ENCODE results near the gene UST.
"Not testable (repeated sequence)": the region's sequence is repeated elsewhere in the genome, so short reads cannot be mapped to it uniquely, and the experiment has no call there.

Gene UST

DNA sequence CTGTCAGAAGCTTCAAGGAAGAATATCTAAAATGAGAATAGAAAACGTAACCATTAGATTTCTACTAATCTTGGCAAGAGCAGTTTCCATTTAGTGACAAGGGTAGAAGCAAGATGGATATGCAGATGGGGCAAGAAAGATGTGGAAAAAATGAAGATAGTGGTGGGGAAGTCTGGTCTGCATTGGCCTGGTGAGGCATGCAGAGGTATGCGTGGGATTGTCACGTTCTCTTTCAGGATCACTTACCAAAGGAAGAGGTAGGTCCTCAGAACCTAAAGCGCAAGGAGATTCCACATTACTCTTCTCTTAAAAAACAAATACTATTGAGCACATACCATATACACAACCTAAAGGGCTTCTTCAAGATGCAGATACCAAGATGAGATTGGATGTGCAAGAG lies 238.7 kb downstream of the UST start:
- DNase-seq, result no peak

DNA sequence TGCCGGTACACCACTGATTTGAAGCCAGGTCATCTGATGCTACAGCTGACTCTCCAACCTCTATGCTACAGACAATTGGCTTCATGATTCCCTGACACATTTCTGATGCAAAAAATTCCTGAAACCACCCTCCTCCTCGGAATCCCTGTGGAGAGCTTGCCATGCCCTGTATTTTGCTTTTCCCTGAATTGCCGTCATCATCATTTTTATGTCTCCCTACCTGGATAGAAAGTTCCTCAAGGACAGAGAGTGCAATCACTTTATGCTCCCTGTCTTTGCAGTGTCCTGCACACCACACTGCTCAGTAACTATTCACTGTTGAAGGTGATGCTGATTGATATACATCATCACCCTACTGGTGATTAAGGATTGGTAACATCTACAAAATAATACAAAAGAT lies 239.8 kb downstream of the UST start:
- no peak for DNase-seq

DNA sequence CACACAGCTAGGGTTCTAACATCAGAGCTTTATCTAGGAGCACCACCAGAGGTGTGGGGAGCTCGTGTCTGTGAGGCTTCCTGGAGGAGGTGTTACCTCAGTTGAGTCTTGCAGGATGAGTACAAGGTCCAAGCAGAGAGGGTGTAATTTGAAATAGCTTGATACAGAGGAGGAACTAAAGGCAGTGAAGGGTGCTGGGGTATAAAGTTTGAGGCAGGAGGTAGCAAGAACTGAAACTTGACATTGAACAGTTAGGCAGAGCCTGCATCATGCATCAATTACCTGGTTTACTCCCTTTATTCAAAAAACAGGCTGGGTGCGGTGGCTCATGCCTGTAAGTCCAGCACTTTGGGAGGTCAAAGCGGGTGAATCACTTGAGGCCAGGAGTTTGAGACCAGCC lies 241.2 kb downstream of the UST start:
- no peak for DNase-seq

DNA sequence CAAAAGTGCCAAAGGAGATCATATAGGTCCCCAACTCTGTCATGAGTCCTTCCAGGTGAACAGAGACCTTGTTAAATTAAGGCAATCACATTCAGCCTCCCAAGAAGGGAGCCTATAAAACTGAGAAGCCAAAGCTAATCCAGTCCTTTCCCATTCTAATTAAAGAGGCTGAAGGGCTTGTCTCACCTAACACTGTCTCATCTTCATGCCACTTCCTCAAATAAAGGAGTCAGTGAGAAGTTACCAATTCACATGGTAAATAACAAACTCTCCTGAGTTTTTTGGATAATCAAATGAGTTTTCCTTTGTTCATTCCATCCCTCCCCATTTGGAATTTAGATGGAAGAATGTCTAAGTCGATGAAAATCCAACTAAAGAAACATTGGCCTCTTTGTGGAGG lies 242.8 kb downstream of the UST start:
- no peak for DNase-seq

DNA sequence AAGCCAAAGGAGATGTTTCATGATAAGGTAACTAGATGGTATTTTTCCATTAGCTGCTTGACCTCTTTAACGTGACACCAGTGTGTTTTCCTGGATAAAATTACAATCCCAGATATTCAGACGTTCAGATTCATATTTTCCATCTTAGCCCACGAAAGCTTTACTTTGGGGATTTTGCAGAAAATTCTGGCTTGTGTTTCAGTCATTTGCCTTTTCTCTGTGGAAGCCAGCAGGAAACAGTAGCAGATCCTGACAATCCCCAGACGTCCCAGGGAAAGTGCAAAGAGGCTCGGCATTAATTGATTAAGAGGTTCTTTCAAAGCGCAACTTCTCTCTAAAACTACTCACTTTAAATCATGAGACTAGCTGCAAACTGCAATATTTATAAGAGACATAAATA lies 243.6 kb downstream of the UST start:
- DNase-seq, result no peak

DNA sequence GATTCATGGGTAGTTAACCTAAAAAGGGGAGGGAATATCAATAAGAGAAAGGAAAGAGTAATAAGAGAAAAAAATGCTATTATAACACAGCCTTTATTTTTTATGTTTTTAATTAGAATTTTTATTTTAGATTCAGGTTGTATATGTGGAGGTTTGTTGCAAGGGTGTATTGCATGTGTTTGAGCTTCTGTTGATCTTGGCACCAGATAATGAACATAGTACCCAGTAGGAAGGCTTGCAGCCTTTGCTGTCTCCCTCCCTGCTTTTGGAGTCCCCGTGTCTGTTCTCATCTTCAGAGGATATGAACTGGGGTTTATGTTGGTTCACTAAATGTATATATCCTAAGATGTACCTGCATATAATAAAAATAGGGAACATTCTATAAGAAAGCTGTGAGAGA lies 250.0 kb downstream of the UST start:
- no peak for DNase-seq

DNA sequence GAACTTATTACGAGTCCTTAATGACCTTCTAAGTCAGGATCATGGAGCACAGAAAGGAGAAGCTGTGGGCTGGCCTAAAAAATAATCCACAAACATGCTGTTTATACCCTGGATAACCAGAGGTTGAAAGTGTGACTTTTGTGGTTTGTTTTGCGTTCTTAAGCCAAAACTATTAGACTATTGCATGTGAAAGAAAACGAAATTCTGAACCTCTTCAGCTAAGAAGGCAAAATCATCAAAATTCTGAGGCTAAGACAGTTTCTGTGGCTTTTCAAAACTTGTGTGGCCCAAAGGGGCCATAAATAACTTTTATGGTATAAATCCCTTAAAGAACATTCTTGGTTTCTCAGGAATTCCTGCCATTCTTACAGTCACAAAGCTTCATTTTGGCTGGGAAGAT lies 251.0 kb downstream of the UST start:
- no peak for DNase-seq

DNA sequence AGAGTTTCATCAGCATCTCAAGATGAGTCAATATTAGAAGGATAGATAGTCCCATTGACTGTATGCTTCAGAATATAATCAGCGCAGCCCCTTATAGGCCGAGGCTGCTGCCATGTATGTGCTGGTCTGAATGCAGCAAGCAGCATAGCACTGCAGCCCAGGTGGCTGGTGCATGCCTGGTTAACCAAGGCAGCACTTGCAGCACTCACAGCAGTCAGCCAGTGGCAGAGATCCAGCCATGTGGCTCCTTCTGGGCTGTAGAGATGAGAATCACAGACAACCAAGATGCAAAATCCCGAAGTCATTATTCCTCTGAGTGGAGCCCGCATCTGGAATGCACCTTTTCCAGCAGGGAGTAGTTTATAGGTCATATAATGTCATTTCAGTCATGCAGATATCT lies 251.9 kb downstream of the UST start:
- no peak for DNase-seq

DNA sequence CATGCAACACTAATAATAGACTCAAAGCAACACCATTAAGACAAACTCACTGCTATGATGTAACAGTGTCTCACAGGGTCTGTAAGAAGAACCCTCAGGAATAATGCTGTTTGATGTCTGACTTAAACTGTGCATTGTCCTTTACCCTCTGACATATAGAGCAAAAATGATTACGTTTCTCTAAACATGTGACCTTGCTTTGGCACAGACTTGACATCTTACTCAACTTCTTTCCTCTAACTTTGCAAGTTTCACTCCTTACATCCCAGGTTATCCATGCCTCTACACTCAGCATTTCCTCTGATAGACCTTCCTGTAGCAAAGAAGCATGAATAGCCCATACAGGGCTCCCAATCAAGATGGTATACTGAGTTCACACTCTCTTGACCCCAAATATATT lies 252.7 kb downstream of the UST start:
- no peak for DNase-seq

DNA sequence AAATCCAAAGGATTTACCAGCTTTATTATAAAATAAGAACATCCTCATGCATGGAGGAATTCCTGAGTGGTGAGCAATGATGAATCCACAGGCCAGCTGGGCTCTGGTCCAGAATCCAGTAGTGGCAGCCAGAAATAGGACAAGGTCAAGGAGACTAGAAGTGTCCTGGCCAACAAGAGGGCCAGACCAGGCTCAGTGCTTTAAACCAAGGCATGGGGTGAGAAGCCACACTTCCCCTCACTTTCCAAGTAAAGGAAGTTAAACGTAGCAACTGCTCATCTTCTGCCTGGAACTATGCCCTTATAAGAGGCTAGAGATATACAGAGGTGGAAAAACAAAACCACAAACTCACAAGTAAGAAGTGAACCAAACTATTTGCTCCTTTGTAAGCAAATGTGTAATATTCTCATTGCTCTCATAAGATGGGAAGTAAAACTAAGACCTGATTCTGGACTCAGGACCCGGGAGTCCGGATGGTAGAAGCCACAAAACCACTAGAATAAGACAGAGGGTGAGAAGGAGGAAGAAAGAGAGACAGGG lies 253.2 kb downstream of the UST start:
- no peak for DNase-seq

DNA sequence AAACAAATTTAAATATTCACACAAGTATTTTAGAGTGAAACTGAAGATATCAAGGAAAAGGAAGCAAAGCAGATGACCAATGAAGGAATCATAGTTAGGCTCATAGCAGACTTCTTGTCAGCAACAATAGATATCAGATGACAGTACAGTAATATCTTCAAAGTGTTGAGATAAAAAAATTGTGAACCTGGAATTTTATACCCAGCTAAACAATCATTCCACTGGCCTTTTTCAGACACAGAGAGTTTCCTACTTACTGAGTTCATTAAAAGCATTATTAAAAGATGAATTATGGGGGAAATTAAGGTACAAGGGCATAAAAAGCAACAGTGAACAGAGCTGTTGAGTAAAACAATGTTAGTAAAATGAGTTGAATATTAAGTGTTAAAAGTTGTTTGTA lies 254.6 kb downstream of the UST start:
- DNase-seq, result no peak

DNA sequence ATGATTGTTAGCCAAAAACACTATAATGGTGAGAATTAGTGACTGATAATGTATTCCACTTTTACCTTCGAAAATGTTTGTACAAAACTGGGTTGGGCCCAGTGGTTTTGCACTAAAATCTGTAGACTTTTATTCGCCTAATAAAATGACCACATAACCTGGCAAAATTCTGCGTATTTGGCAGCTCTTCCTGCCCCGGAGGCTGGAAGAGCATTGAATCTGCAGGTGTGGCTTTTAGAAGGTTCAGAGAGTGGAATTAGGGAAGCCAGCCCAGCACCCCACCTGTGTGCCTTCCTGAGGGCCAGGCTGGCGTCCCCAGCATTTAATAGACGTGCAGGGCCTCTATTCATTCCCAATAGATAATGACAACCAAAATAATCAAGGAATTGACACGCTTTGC lies 256.7 kb downstream of the UST start:
- no peak for DNase-seq

DNA sequence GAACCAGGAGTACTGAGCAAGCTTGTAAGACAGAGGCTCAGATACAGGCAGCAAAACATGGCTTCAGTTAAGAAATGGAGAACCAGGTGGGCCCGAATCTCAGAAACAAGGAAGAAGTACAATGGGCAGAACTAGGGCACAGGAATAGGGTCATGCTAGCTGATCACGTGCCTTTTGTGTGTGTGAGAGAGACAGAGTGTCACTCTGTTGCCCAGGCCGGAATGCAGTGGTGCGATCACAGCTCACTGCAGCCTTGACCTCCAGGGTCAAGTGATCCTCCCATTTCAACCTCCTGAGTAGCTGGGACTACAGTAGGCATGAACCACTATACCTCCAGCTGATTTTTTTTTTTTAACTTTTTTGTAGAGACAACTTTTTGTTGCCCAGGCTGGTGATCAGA lies 257.8 kb downstream of the UST start:
- no peak for DNase-seq

DNA sequence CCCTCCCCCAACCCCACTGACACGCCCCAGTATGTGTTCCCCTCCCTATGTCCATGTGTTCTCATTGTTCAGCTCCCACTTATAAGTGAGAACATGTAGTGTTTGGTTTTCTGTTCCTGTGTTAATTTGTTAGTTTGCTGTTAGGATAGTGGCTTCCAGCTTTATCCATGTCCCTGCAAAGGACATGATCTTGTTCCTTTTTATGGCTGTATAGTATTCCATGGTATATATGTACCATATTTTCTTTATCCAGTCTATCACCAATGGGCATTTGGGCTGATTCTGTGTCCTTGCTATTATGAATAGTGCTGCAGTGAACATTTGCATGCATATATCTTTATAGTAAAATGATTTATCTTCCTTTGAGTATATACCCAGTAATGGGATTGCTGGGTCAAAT lies 259.4 kb downstream of the UST start:
- not testable (repeated sequence) for DNase-seq

DNA sequence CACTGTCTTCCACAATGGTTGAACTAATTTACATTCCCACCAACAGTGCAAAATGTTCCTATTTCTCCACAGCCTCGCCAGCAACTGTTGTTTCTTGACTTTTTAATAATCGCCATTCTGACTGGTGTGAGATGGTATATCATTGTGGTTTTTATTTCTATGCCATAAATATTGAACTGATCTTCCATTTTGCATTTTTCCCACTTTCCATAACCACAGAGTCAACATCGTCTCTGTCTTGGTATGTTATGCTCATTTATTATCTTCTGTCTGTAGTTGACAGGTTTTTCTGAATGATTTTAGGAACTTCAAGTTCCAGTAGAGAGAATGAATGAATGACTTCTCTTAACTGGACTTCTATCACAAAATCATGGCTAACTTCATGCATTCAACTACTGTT lies 259.8 kb downstream of the UST start:
- no peak for DNase-seq

DNA sequence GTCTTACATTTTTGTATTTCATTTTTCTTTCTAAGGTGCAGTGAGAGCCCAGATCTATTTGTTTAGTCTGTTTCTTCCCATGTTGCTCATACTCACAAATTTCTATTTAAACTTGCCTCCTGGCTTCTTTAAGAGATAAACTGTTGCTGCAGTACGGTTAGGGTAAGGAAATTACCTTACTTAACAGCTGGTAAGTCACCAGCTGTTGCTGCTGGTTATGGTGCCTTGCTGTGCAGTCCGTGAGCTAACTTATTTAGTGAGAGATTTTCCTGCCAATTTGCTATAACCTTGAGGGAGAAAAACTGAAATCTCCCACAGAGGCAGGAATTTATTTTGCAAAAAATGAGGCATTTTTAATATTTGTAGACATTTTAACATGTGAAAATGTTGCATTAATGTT lies 261.0 kb downstream of the UST start:
- DNase-seq, result no peak

DNA sequence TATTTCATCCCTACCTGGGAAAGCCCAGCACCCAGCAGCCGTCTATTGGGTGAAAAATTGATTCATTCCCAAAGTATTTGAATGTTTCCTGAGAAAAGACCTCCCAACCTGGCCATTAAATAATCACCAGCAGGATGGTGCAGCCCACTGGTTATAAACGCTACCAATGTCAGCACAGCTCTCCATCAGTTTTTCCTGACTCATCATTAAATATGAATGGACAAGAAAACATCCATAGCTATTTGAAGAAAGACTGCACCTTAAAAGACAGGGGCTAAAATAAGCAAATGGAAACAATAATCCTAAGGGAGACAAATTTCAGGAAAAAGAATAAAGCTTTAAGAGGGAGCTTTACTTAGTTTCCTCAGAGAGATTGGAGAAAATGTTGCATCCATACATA lies 261.9 kb downstream of the UST start:
- no peak for DNase-seq

DNA sequence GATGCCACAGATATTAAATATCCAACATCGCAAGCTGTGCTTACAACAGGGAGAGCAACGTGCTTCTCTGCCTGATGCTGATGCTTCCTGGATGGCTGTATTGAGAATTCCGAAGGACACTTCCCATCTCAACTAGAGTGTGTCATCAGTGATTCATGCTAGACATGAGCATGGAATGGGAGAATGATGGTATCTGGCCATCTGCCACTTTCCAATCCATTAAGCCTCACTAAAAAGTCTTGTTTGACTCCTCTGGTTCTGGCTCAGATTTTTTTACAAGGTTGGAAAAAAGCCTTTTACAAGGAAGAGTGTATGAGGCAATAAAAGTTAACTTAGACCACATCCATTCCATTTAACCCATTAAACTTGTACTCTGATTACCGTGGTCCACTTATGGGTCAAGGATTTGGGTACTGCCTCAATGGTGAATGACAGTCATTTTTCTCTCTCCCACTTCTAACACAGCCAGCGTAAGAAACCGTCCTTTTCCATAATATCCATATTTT lies 265.3 kb downstream of the UST start:
- DNase-seq, result no peak

DNA sequence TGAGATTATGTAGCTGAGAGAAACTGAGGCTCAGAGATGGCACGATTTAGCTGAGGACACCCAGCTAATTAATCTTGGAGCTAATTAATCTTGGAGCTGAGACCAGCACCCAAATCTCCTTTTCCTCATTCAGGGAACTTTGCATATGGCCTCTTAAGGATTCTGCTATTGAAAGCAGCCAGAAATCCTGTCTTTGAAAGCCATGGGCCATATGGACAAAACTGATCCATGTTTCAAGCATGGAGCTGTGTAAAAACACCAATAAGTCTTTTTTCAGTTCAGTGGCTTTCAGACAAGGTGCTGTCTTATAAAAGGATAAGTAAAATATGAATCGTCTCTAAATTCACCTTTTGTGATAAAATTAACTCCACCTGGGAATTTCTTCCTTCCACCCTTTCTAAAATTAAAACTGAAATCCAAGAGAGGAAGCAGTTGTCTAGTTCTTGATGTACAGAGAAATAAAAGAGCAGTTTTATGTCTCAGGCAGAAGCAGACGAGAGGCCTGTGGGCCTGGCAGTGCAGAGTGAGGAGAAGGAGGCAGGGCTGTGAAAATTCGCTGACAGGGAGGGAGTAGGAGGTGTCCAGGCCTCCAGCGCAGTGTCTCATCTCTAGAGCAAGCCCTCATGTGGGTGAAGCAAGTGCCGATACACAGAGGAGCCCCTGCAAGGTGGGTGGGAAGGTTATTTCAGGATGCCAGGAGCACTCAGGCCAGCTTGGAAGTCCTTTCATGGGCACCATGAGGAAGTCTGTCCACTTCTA lies 266.9 kb downstream of the UST start:
- DNase-seq, result no peak

DNA sequence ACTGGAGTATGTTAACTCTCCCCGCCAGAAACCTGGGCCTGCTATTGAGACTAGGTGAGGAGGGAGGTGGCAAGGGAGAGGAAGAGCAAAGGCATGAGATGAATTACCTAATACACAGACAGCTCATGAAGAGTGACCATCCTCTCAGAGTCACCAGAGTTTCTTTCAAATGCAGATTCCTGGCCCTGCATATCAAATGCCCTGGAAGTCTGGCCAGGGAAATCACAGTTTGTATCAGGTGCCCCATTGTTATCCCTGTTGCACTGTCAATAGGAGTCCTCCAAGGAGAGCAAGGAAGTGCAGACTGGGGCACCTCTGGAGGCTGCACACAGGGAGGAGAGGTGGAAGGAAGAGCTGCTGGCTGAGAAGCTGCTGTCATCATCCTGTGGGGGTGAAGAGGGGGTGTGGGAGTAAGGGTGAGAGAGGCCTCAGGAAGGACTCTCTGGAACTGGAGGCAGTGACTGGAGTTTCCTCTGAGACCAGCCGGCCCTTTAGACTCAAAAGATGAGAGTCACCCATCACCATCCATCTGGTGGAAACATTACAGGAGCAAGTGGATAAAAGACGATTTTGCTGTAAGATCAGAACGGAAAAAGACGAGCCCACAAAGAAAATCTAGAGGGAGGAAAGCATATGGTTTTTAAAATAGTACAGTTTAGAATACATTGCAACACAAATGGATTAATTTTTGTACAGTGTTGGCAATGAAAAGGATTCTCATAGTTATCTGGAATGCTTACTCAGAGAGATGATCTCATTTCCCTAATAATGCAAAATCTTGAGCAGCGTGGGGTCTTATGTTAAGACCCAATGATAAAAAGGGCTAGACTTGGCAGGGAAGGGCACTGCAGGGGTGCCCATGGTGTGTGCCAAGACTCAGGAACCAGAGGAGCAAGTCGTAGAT lies 268.1 kb downstream of the UST start:
- no peak for DNase-seq

DNA sequence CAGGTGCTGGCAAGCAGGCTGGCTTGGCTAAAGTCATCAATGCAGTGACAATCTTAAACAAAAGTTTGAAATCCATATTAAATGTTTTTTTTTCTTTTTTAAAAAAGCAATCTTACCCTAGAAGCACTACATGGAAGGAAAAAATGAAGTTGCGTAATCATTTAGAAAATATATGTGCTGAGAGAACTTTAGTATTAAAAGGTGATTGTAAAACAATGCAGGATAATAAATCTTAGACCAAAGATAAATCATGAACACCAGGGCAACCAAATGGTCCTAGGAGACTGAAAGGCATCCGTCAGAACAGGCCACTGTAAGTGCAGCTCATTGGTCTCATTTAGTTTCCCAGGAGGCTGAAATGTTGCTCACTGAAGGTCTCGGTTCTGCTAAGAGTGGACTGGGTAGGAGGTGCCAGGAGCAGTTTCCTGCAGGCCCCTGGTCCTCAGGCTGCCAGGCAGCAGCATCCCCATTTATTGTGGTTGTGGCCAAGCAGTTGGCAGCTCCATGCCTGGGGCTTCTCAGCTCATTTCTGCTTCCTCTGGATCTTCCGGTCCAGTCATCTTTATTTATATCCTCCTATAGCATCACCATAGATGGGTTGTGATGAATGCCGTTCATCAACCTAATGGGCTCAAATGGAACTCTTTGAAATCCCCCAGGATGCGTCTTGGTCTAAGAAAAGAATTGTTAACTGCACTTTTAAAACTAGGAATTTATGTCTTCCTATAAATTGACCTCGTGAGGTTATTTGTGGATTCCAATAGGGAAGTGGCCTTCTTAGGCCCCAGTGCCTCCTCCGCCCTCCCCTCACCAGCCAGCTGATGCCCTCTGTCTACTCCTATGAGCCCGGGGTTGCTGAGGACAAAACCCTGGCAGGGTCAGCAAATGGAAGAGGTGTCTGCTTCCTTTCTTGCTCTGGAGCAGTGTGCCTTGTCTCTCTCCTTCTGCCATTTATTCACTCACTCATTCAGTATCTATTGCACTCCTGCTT lies 269.0 kb downstream of the UST start:
- DNase-seq, result no peak

DNA sequence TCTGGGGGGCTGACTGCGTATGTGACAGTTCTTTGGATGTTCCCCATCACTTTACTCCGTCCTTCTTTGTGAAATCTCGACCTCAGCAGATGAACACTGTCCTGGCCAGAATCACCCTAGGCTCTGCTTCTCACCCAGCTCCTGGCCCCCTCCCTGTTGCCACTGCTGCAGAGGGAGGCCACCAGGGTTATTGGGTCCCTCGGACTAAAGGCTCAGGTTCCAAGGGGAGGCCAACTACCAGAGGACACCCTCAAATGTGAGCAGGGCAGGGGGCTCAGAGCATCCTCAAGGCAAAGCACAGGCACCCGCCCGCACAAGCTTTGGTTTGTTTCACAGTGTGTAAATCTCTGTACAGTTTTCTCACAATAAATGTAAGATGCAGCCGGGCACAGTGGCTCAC lies 269.9 kb downstream of the UST start:
- no peak for DNase-seq

DNA sequence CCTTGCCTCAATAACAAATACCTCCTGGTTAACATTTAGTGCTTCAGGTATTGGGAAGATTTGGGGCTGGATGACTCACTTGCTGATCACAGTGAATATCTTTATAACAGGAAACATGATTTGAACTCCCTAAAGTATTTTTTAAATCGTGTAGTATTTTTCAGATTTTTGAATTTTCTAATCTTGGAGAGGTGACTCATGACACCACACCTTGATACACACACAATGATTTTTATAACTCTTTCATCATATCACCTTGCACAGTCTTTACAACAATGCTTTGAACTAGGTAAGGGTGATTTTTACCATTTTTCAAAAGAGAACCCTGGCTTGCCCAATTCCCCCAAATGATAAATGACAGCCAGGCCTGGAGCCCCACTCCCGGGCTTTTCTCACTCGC lies 273.5 kb downstream of the UST start:
- DNase-seq, result no peak

All from NCI-H446 treated with DMSO at 0.1 percent for 48 hours (cell line).